GM10248 (cell line): Measurements from ENCODE around the gene CRMP1.
"Not testable (repeated sequence)": the region's sequence is repeated elsewhere in the genome, so short reads cannot be mapped to it uniquely, and the experiment has no call there.

Source experiments
- CTCF ChIA-PET: fragments of 300-600 bp; sonication (Branson Sonifier 250); formaldehyde crosslinking; extraction: SDS; loops from one replicate; lab custom pipeline; 2021; ENCODE audit warnings: antibody characterized with exemption; lab: Yijun Ruan, JAX
- POLR2A ChIA-PET: fragments of 350-650 bp; sonication (Branson Sonifier 250); formaldehyde crosslinking; extraction: SDS; loops from one replicate; lab custom pipeline; 2020; ENCODE audit warnings: antibody characterized with exemption; lab: Yijun Ruan, JAX
- DNase-seq: peaks from one replicate; pipeline ENCODE4 v3.0.0; 2012; ENCODE audit errors: extremely low spot score
- TF ChIP-seq, protein P1 (sequence below): IDR thresholded peaks from 2 replicates; pipeline ENCODE4 v1.5.1; 2012; ENCODE audit warnings: mild to moderate bottlenecking, low read depth; ENCODE audit errors: extremely low read depth, missing control alignments, control extremely low read depth

Gene CRMP1

DNA sequence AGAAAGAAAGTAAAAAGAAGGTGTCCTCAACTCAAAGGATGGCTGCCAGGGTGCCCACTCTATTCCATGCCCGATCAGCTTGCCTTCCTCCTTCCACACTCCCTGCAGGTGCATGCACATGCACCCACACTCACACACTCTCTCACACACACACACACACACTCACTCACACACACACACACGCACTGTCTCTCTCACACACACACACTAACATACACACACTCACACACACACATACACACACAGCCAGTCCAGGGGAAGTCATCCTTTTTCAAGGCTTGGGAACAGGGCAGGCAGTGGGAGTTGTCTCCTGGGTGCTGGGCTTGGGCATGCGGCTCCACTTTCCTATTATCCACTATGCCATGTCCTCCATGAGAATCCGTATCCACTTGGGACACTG is 50.4 kb downstream of the CRMP1 start:
- ChIA-PET POLR2A (no interaction called here), CTCF (no interaction called here)
- TF ChIP-seq, protein P1, sequence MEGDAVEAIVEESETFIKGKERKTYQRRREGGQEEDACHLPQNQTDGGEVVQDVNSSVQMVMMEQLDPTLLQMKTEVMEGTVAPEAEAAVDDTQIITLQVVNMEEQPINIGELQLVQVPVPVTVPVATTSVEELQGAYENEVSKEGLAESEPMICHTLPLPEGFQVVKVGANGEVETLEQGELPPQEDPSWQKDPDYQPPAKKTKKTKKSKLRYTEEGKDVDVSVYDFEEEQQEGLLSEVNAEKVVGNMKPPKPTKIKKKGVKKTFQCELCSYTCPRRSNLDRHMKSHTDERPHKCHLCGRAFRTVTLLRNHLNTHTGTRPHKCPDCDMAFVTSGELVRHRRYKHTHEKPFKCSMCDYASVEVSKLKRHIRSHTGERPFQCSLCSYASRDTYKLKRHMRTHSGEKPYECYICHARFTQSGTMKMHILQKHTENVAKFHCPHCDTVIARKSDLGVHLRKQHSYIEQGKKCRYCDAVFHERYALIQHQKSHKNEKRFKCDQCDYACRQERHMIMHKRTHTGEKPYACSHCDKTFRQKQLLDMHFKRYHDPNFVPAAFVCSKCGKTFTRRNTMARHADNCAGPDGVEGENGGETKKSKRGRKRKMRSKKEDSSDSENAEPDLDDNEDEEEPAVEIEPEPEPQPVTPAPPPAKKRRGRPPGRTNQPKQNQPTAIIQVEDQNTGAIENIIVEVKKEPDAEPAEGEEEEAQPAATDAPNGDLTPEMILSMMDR = no peak
- DNase-seq = no peak

DNA sequence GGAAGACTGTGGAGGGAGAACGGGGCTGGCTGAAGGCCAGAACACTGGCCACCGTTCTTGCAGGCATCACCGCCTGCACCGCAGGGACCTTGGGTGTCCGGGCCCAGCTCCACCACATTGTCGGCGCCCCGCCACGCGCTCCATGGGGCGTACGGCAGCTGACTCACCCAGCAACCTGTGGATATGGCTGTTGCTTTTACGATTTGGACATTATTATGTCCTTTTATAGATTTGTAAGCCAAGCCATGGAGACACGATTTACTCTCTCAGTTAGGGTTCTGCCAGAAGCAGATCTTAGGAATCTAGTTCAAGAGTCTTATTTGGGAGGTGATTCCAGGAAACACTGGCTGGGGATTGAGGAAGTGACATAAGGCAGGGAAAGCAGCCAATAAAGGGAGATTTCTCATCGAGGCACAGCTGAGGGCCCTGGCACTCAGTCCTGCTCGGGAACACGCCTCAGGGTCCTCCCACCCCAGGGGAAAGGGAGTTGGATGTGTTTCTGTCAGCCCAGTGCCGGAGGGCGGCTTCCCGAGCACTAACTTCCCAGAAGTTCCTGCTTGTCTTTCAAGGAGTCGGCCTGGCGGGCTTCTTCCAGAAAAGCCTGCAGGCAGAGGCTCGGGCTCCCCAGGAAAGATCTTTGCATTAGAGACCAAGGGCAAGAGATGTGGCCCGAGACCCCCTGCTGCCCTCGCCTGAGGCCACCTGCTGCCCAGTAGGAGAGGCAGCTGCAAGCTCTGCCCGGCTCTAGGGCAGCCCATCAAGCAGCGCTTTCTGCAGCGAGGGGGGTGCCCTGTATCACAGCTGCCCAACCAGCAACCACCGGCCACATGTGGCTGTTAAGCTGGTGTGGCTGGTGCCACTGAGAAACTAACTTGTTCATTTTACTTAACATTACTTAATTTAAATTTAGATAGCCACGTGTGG is 52.9 kb downstream of the CRMP1 start:
- no peak for DNase-seq
- ChIA-PET CTCF (interaction anchor here (1.1 kb wide), 1 partner anchor 27 kb away, joined by 3 read pairs; no protein-coding TSS in a partner anchor), POLR2A (no interaction called here)
- TF ChIP-seq, protein P1 = no peak

DNA sequence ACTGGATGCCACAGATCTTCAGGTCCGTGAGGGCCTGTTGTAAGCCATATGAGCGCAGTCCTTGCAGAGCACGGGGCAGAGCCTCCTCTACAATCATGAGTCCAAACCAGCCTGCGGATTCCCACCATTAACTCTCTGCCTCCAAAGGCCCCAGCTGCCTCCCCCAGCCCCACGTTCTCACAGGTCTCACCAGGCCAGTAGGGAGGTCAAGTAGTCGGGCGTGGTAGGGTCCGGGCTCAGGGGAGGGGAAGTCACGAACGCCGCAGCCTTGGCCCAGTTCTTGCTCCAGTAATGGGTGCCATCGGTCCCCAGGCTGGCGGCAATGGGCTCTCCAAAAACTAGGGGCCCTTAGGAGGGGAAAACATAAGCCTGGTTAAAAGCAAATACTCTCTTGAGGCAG is 53.6 kb downstream of the CRMP1 start:
- ChIA-PET CTCF (no interaction called here), POLR2A (no interaction called here)

DNA sequence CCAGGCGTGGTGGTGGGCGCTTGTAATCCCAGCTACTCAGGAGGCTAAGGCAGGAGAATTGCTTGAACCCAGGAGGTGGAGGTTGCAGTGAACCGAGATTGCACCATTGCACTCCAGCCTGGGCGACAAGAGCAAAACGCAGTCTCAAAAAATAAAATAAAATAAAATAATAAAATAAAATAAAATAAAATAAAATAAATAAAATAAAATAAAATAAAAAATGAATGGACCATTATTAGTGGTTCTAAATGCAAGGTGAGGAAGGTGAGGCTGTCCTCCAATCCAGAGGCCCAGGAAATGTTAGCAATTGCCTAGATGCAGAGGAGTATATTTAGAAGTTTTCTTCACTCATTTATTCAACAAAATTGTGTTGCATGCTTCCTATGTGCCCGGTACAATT is 55.4 kb downstream of the CRMP1 start:
- DNase-seq, POLR2A ChIA-PET, CTCF ChIA-PET: not testable (repeated sequence)

More for the DNA sequence above, 53.6 kb downstream of the CRMP1 start:
- no peak for DNase-seq
- TF ChIP-seq, protein P1 = no peak

DNA sequence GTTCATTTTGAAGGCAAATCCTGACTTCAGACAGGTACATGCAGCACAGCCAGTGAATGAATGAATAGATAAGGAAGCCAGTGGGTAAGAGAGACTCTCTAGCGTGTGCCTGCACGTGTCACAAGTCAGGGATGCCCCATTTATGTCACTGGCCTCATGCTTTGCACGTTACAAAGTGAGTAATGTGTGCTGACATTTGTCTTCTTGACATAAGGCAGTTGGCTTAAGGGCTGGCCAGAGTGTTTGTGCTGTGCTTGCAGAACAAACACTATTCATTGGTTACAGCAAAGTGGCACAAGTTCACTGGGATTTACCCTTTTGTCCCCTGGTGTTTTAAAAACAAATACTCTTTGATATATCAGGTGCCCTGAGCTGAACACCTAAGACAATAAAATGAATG is 55.9 kb downstream of the CRMP1 start:
- ChIA-PET CTCF (no interaction called here), POLR2A (no interaction called here)
- no peak for DNase-seq
- TF ChIP-seq, protein P1 = no peak

DNA sequence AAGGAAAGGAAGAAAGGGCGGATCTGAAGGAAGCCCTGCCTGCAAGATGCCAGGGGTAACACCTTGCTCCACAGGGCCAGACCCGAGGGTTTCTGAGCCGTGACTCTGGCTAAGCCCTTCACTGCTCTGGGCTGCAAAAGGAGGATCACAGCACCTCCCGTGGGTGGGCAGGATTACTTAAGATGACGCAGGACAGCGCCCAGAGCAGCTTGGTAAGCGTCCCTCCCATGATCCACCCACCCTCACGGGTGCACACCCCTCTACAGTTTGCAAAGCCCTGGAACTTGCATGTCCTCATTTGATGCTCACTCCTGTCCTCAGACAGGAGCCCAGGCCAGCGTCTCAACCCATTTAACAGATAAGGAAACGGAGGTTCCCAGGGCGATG is 64.9 kb downstream of the CRMP1 start:
- DNase-seq = no peak
- POLR2A ChIA-PET = no interaction called here
- CTCF ChIA-PET = no interaction called here
- TF ChIP-seq, protein P1 = no peak
